Spinal cord (tissue), 10 donors: ENCODE measurements around the gene ENPP1. TPM values are rescaled to one million over a fixed set of nuclear protein-coding genes. Genes with fewer than 3 reads are reported as not detected.

ENCODE experiments used
- DNase-seq, 6 donors: peaks; one replicate each; pipeline versions ENCODE4 v3.0.0 to v3.0.0-alpha.2; 2013 to 2015; ENCODE audit warnings: low spot score in 6 of 6, low read depth in 4 of 6
- H3K27ac ChIP-seq: one replicate; pipeline ENCODE4 v1.5.1; 2013; ENCODE audit warnings: low read depth, low read length, control low read depth
- H3K27me3 ChIP-seq: one replicate; pipeline ENCODE4 v1.6.1; 2013; ENCODE audit warnings: low read length; ENCODE audit not compliant: control insufficient read depth, insufficient read depth
- H3K36me3 ChIP-seq: one replicate; pipeline ENCODE4 v1.6.1; 2013; ENCODE audit warnings: low read length; ENCODE audit not compliant: control insufficient read depth, insufficient read depth
- H3K4me1 ChIP-seq: one replicate; pipeline ENCODE4 v1.6.1; 2013; ENCODE audit warnings: low read length; ENCODE audit not compliant: control insufficient read depth, insufficient read depth
- H3K4me3 ChIP-seq: one replicate; pipeline ENCODE4 v1.5.1; 2013; ENCODE audit warnings: low read depth, low read length, control low read depth
- H3K9me3 ChIP-seq: one replicate; pipeline ENCODE4 v1.6.1; 2013; ENCODE audit warnings: low read length; ENCODE audit not compliant: control insufficient read depth, insufficient read depth
- WGBS: methylation state at CpG from one replicate; pipeline ENCODE4 v1.1.5; 2013; ENCODE audit warnings: missing lambda C conversion rate; ENCODE audit not compliant: insufficient coverage; 5-methylcytosine and 5-hydroxymethylcytosine counted together
- polyA plus RNA-seq, 2 donors: library from polyadenylated mRNA; unstranded; fragments of 120-200 nt; gene quantifications; one replicate each; pipeline ENCODE4 v1.2.1, GENCODE V29; 2013; ENCODE audit not compliant: insufficient read length in 2 of 2
- total RNA-seq, 2 donors: library from RNA; depleted of rRNA in 1 of 2; stranded (reverse); fragments of 120-200 nt in 1 of 2; fragments of >200 nt in 1 of 2; gene quantifications; one replicate each; pipeline versions ENCODE4 v1.2.3 to v1.2.4, GENCODE V29; 2013 to 2014
- donor health status: healthy.

Gene ENPP1
- total and polyA plus RNA-seq, 4 donors: 2.1 to 10.8 (median 4.8) TPM

DNA sequence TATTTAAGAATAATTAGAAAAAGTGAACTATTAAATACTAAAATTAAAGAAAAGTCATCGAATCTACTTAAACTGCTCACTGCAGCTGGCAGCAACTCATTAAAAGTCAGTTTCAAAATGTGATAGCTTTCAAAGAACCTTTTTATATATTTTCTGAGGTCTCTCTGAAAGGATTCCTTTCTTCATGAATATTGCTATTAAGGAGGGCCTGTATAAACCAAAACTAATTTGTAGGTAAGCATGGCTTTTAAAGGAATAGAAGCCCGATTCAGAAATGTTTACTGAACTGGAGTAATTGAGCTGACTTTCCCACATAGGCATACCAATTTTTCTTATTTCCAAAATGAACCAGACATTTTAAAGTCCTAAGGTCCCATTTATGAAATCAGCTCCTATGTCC, 41.2 kb upstream of the ENPP1 start:
- peaks cover 3% of the 10 kb centered on the region for H3K4me1 ChIP-seq
- no peaks in the 10 kb centered on the region for H3K27me3 ChIP-seq
- no peak overlapping the region for H3K27ac ChIP-seq
- no peaks in the 10 kb centered on the region for H3K36me3 ChIP-seq
- WGBS: no CpG with 5 or more reads among the region's 2 CpGs
- H3K4me3 ChIP-seq: no peak overlapping the region
- DNase-seq: no peak
- H3K9me3 ChIP-seq: no peaks in the 10 kb centered on the region

- no peak overlapping the region for H3K27ac ChIP-seq
- no peaks in the 10 kb centered on the region for H3K9me3 ChIP-seq
- WGBS: 83% methylated on average over 1 of the region's 1 CpG
- no peaks in the 10 kb centered on the region for H3K36me3 ChIP-seq
- peaks cover 3% of the 10 kb centered on the region for H3K4me1 ChIP-seq
- DNase-seq: no peak
- no peaks in the 10 kb centered on the region for H3K27me3 ChIP-seq
- H3K4me3 ChIP-seq: no peak overlapping the region
Measured at GRCh38 chr6:131768964-131769363, 38.9 kb upstream of the ENPP1 start.

DNA sequence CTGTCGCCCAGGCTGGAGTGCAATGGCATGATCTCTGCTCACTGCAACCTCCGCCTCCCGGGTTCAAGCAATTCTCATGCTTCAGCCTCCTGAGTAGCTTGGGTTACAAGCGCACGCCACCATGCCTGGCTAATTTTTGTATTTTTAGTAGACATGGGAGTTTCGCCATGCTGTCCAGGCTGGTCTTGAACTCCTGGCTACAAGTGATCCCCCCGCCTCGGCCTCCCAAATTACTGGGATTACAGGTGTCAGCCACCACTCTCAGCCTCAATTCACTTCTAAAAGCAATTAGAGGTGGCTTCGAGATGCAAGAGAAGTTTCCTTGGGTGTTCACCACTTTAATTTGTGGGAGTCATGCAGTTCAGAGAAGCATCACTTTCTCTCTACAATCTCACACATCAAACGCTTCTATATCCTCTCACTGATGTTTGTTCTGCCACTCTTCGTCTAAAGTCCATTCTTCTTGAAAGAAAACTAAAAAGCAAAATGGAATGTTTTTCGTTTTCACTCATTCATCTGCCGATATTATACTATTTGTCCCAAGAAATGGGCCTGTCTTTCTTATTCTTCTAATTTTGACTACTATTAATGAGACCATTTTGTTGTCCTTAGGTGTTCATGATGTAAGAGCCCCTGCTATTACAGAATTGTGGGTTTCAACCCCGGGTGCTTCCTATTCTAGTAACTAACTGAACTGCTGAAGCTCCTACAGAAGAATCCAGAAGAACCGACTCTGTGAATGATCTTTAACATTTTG, 38.3 kb upstream of the ENPP1 start:
- H3K4me3 ChIP-seq: no peak overlapping the region
- 86% methylated on average over 8 of the region's 15 CpGs for WGBS
- no peaks in the 10 kb centered on the region for H3K36me3 ChIP-seq
- DNase-seq: no peak
- no peak overlapping the region for H3K27ac ChIP-seq
- peaks cover 3% of the 10 kb centered on the region for H3K4me1 ChIP-seq
- H3K9me3 ChIP-seq: no peaks in the 10 kb centered on the region
- H3K27me3 ChIP-seq: no peaks in the 10 kb centered on the region

DNA sequence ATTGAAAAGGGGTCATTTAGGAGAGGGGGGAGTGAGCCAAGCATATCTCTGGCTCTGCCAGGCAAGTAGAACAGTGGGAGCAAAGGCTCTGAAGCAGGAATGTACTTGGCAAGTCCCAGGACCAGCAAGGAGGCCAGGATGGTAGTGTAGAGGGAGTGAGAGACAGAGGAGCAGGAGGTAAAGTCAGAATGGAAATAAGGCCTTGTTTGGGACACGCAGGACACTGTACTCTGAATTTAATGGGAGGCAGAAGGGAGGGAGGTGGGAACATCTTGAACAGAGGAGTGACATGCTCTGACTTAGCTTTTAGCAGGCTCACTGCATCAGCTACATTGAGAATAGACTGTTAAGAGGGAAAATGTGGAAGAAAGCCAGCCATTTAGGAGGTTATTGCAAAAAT, 37.0 kb upstream of the ENPP1 start:
- no peak for DNase-seq
- Histone ChIP-seq H3K27ac (no peak overlapping the region), H3K9me3 (no peaks in the 10 kb centered on the region), H3K4me3 (no peak overlapping the region), H3K36me3 (no peaks in the 10 kb centered on the region), H3K4me1 (no peaks in the 10 kb centered on the region), H3K27me3 (no peaks in the 10 kb centered on the region)
- 78% methylated on average over 1 of the region's 1 CpG for WGBS

GRCh38 chr6:131773284-131773950, 34.4 kb upstream of the ENPP1 start:
- no peak overlapping the region for H3K27ac ChIP-seq
- no peak overlapping the region for H3K4me3 ChIP-seq
- H3K27me3 ChIP-seq: no peaks in the 10 kb centered on the region
- H3K36me3 ChIP-seq: no peaks in the 10 kb centered on the region
- DNase-seq: no peak
- no peaks in the 10 kb centered on the region for H3K9me3 ChIP-seq
- no peaks in the 10 kb centered on the region for H3K4me1 ChIP-seq
- no CpG with 5 or more reads among the region's 4 CpGs for WGBS

DNA sequence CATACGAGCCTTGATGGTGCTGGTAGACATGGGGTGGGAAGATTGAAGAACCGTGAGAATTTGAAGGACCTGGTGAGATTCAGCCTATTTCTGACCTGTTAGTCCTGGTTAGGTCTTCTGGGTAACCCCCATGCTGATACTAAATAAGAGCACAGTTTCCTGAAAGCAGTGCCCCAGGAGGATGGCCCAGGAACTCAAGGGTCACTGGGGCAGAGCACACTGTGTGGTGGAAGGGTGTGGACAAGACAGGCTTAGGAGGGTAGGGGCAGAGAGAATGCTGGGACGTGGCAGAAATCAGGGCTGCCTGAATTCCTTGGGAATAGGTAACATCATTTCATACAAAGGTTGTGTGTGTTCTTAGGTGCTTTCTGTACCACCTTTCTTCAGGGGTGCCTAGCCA, 31.9 kb upstream of the ENPP1 start:
- Histone ChIP-seq H3K4me1 (no peaks in the 10 kb centered on the region), H3K36me3 (no peaks in the 10 kb centered on the region), H3K4me3 (no peak overlapping the region), H3K27ac (no peak overlapping the region), H3K27me3 (no peaks in the 10 kb centered on the region), H3K9me3 (peaks cover 2% of the 10 kb centered on the region)
- DNase-seq: no peak
- WGBS: 80% methylated on average over 1 of the region's 3 CpGs

DNA sequence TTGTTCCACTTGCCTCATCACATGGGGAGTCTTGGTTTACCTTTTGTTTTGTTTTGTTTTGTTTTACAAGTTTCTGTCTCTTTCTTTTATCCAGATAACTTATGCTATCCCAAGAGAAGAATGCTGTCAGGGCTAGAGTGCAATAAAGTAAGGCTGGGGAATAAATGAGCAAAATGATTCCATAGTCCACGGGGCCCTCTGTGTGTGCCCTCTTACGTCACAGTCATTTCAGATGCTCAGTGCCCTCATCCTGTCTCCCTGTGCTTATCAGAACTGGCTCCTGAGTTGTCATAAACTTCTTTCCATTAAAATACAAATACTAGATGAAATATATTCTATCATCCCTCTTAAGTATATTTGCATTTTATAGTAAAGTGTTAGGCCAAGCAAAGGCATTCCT, 30.8 kb upstream of the ENPP1 start:
- no CpG with 5 or more reads among the region's 2 CpGs for WGBS
- no peak overlapping the region for H3K4me3 ChIP-seq
- no peak for DNase-seq
- H3K36me3 ChIP-seq: no peaks in the 10 kb centered on the region
- H3K9me3 ChIP-seq: peaks cover 2% of the 10 kb centered on the region
- no peaks in the 10 kb centered on the region for H3K4me1 ChIP-seq
- H3K27me3 ChIP-seq: no peaks in the 10 kb centered on the region
- no peak overlapping the region for H3K27ac ChIP-seq

- peaks cover 2% of the 10 kb centered on the region for H3K9me3 ChIP-seq
- H3K36me3 ChIP-seq: no peaks in the 10 kb centered on the region
- no CpG with 5 or more reads among the region's 1 CpG for WGBS
- no peaks in the 10 kb centered on the region for H3K4me1 ChIP-seq
- H3K27me3 ChIP-seq: no peaks in the 10 kb centered on the region
- H3K27ac ChIP-seq: no peak overlapping the region
- H3K4me3 ChIP-seq: no peak overlapping the region
- DNase-seq: no peak
Measured at GRCh38 chr6:131778169-131778568, 29.7 kb upstream of the ENPP1 start.

GRCh38 chr6:131779304-131779703, 28.5 kb upstream of the ENPP1 start:
- H3K36me3 ChIP-seq: no peaks in the 10 kb centered on the region
- H3K9me3 ChIP-seq: peaks cover 2% of the 10 kb centered on the region
- H3K27me3 ChIP-seq: no peaks in the 10 kb centered on the region
- peak in 1 of 6 donors; percentile 14 for DNase-seq
- no peaks in the 10 kb centered on the region for H3K4me1 ChIP-seq
- no peak overlapping the region for H3K4me3 ChIP-seq
- H3K27ac ChIP-seq: no peak overlapping the region
- WGBS: 71% methylated on average over 1 of the region's 2 CpGs

DNA sequence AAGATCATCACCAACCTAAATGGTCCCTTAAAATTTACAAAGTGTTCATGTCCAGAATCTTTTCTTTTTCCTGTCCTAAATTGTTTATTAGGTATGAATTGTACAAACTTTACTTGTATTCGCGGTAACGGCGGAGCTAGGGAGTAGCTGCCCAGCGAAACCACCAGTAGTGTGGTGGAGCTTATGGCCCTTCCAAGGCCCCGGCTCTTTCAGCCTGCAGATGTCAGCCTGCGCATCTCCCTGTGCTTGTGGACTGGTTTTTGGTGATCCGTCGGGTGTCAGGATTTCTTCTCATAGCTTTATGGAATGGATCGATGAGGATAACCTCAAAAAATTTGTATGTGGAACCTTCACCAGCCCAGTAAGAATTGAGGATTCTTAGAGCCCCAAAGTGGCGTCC, 27.2 kb upstream of the ENPP1 start:
- no peak for DNase-seq
- 94% methylated on average over 10 of the region's 11 CpGs for WGBS
- Histone ChIP-seq H3K27me3 (no peaks in the 10 kb centered on the region), H3K4me1 (no peaks in the 10 kb centered on the region), H3K4me3 (no peak overlapping the region), H3K36me3 (no peaks in the 10 kb centered on the region), H3K9me3 (peaks cover 2% of the 10 kb centered on the region), H3K27ac (no peak overlapping the region)
